B cell (primary cell): ENCODE data around the gene NRP1. TPM values are rescaled to one million over a fixed set of nuclear protein-coding genes. Genes with fewer than 3 reads are reported as not detected.

Source experiments
- ATAC-seq: fragments of 200-7000 bp; cut with Tn5 transposase; one replicate; pipeline ENCODE4 v1.10.0; 2021; ENCODE audit warnings: low read depth, mild to moderate bottlenecking, moderate number of reproducible peaks, moderate library complexity
- CTCF ChIA-PET: fragments of 350-600 bp; sonication (Branson Sonifier 250); formaldehyde crosslinking; loops from one replicate; lab custom pipeline; 2021; ENCODE audit warnings: antibody characterized with exemption, inconsistent platforms; lab: Charles Lee
- POLR2A ChIA-PET: fragments of 350-600 bp; sonication (Branson Sonifier 250); formaldehyde crosslinking; loops from one replicate; lab custom pipeline; 2021; ENCODE audit warnings: antibody characterized with exemption; lab: Charles Lee
- DNase-seq: peaks from one replicate; pipeline ENCODE4 v3.0.0; 2013
- H2AFZ ChIP-seq: 2 replicates; pipeline ENCODE4 v1.6.1; 2012; ENCODE audit warnings: mild to moderate bottlenecking, low read depth, low read length; ENCODE audit not compliant: insufficient read depth, poor library complexity, severe bottlenecking
- H3K27ac ChIP-seq, 2 donors: 1 replicate in 1 of 2; 2 replicates in 1 of 2; pipeline ENCODE4 v1.5.1; 2012 to 2013; ENCODE audit warnings: low read length in 2 of 2, mild to moderate bottlenecking in 2 of 2, moderate library complexity in 1 of 2
- H3K27me3 ChIP-seq, 4 experiments: fragments of 200-600 bp in 1 of 4; sonication (generic) in 1 of 4; replicated peaks in 1 of 4; 1 replicate in 2 of 4; 2 replicates in 2 of 4; pipeline versions ENCODE4 v1.6.1 to v1.7.0; 2013 to 2016; ENCODE audit warnings: low read length in 3 of 4, mild to moderate bottlenecking in 2 of 4, mixed read lengths in 1 of 4, moderate library complexity in 1 of 4; ENCODE audit not compliant: insufficient read depth in 4 of 4, control insufficient read depth in 3 of 4; ENCODE audit errors: control extremely low read depth in 1 of 4
- H3K36me3 ChIP-seq, 2 experiments: replicated peaks in 1 of 2; 1 replicate in 1 of 2; 2 replicates in 1 of 2; pipeline versions ENCODE4 v1.6.1 to v1.7.1; 2013; ENCODE audit warnings: low read length in 1 of 2; ENCODE audit not compliant: insufficient read depth in 2 of 2, control insufficient read depth in 1 of 2; ENCODE audit errors: control extremely low read depth in 1 of 2, extremely low read depth in 1 of 2
- H3K4me1 ChIP-seq, 2 donors: fragments of 200-600 bp in 1 of 2; sonication (generic) in 1 of 2; 1 replicate in 1 of 2; 2 replicates in 1 of 2; pipeline versions ENCODE4 v1.5.1 to v1.6.1; 2013 to 2017; ENCODE audit warnings: low read length in 2 of 2; ENCODE audit not compliant: control insufficient read depth in 2 of 2, insufficient read depth in 2 of 2
- H3K4me2 ChIP-seq: replicated peaks from 2 replicates; pipeline ENCODE3; 2012; ENCODE audit warnings: mild to moderate bottlenecking, low read depth, low read length; ENCODE audit not compliant: poor library complexity, severe bottlenecking
- H3K4me3 ChIP-seq, 5 experiments: fragments of 200-600 bp in 1 of 5; sonication (generic) in 1 of 5; 1 replicate in 3 of 5; 2 replicates in 2 of 5; pipeline versions ENCODE4 v1.5.1 to v1.7.0; 2011 to 2016; ENCODE audit warnings: low read length in 4 of 5, mild to moderate bottlenecking in 4 of 5, low read depth in 2 of 5, control low read depth in 1 of 5, moderate library complexity in 1 of 5; ENCODE audit not compliant: insufficient read depth in 1 of 5; ENCODE audit errors: control extremely low read depth in 1 of 5, extremely low read depth in 1 of 5
- H3K79me2 ChIP-seq: fragments of 200-600 bp; sonication (generic); one replicate; pipeline ENCODE4 v1.6.0; 2016; ENCODE audit warnings: low read length; ENCODE audit not compliant: control insufficient read depth, insufficient read depth
- H3K9ac ChIP-seq: fragments of 200-600 bp; sonication (generic); 2 replicates; pipeline ENCODE4 v1.6.1; 2017; ENCODE audit warnings: mild to moderate bottlenecking, low read length, moderate library complexity
- H3K9me3 ChIP-seq, 3 donors: one replicate each; pipeline versions ENCODE4 v1.6.1 to v1.7.1; 2013; ENCODE audit warnings: low read length in 2 of 3; ENCODE audit not compliant: control insufficient read depth in 2 of 3, insufficient read depth in 1 of 3; ENCODE audit errors: control extremely low read depth in 1 of 3
- H4K20me1 ChIP-seq: 2 replicates; pipeline ENCODE4 v1.6.0; 2012; ENCODE audit warnings: mild to moderate bottlenecking, low read length; ENCODE audit not compliant: insufficient read depth, control insufficient read depth, poor library complexity, severe bottlenecking
- H3K27ac Mint-ChIP-seq: one replicate; pipeline ENCODE4 v1.8.0; 2021; ENCODE audit warnings: mixed read lengths
- H3K27me3 Mint-ChIP-seq: one replicate; pipeline ENCODE4 v1.8.0; 2021; ENCODE audit warnings: mixed read lengths
- H3K4me1 Mint-ChIP-seq: one replicate; pipeline ENCODE4 v1.8.0; 2021; ENCODE audit warnings: mixed read lengths
- H3K4me3 Mint-ChIP-seq: one replicate; pipeline ENCODE4 v1.8.0; 2021; ENCODE audit warnings: mixed read lengths
- H3K9me3 Mint-ChIP-seq: one replicate; pipeline ENCODE4 v1.8.0; 2022; ENCODE audit warnings: mixed read lengths; ENCODE audit not compliant: insufficient read depth
- EZH2 ChIP-seq: IDR thresholded peaks from 2 replicates; pipeline ENCODE4 v1.6.1; 2012; ENCODE audit warnings: borderline replicate concordance, low read depth, mild to moderate bottlenecking, moderate library complexity, low read length; ENCODE audit not compliant: insufficient read depth, poor library complexity, severe bottlenecking
- whole genome bisulfite sequencing: methylation state at CpG from one replicate; pipeline ENCODE4 v1.1.5; 2013; ENCODE audit warnings: missing lambda C conversion rate; ENCODE audit not compliant: insufficient coverage; 5-methylcytosine and 5-hydroxymethylcytosine counted together
- intact Hi-C: fragments of 100-400 bp; cut with micrococcal nuclease; formaldehyde crosslinking; loops from one replicate; pipeline ENCODE4 v1.10.0; 2022
- polyA plus RNA-seq: library from polyadenylated mRNA; depleted of rRNA; stranded (reverse); fragments of >200 nt; gene quantifications from 2 replicates; pipeline ENCODE4 v1.2.3, GENCODE V29; 2012
- total RNA-seq, 2 donors: library from RNA; stranded (reverse); fragments of 120-200 nt in 1 of 2; gene quantifications; 1 replicate in 1 of 2; 2 replicates in 1 of 2; pipeline versions ENCODE4 v1.2.3 to v1.2.4, GENCODE V29; 2013 to 2022
- TF ChIP-seq, protein P1 (sequence below): fragments of 200-600 bp; IDR thresholded peaks from one replicate; pipeline ENCODE4 v1.8.0; 2022; ENCODE audit warnings: antibody characterized with exemption, mild to moderate bottlenecking

Gene NRP1
- total and polyA plus RNA-seq, 2 donors (not counting 1 experiment from before 2014, with no cell fraction given), result 0.34 TPM; not detected in 1

DNA sequence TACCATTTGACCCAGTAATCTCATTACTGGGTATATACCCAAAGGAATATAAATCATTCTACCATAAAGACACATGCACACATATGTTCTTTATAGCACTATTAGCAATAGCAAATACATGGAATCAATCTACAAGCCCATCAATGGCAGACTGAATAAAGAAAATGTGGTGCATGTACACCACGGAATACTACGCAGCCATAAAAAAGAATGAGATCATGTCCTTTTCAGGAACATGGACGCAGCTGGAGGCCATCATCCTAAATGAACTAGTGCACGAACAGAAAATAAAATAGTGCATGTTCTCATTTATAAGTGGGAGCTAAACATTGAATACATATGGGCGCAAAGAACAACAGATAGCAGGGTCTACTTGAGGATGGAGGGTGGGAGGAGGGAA lies 26.6 kb downstream of the NRP1 start:
- Histone ChIP-seq H2AFZ (no peak overlapping the region), H3K4me1 (no peaks in the 10 kb centered on the region), H3K36me3 (no peaks in the 10 kb centered on the region), H3K79me2 (no peaks in the 10 kb centered on the region), H3K9me3 (no peaks in the 10 kb centered on the region), H3K27ac (no peak overlapping the region), H3K9ac (no peak overlapping the region), H3K27me3 (no peaks in the 10 kb centered on the region), H3K4me3 (no peak overlapping the region), H3K4me2 (no peak overlapping the region), H4K20me1 (no peaks in the 10 kb centered on the region)
- H3K9me3 Mint-ChIP-seq, result peaks cover 3% of the 10 kb centered on the region
- H3K4me3 Mint-ChIP-seq, result no peak overlapping the region
- TF ChIP-seq, protein P1, sequence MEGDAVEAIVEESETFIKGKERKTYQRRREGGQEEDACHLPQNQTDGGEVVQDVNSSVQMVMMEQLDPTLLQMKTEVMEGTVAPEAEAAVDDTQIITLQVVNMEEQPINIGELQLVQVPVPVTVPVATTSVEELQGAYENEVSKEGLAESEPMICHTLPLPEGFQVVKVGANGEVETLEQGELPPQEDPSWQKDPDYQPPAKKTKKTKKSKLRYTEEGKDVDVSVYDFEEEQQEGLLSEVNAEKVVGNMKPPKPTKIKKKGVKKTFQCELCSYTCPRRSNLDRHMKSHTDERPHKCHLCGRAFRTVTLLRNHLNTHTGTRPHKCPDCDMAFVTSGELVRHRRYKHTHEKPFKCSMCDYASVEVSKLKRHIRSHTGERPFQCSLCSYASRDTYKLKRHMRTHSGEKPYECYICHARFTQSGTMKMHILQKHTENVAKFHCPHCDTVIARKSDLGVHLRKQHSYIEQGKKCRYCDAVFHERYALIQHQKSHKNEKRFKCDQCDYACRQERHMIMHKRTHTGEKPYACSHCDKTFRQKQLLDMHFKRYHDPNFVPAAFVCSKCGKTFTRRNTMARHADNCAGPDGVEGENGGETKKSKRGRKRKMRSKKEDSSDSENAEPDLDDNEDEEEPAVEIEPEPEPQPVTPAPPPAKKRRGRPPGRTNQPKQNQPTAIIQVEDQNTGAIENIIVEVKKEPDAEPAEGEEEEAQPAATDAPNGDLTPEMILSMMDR, result no peak
- no peaks in the 10 kb centered on the region for H3K27me3 Mint-ChIP-seq
- DNase-seq (no peak), ATAC-seq (no peak)
- CTCF ChIA-PET, result no interaction called here
- intact Hi-C loops, result no loop called here
- no peak overlapping the region for H3K27ac Mint-ChIP-seq
- no peaks in the 10 kb centered on the region for H3K4me1 Mint-ChIP-seq
- WGBS, result 100% methylated on average over 4 of the region's 5 CpGs
- POLR2A ChIA-PET, result no interaction called here

DNA sequence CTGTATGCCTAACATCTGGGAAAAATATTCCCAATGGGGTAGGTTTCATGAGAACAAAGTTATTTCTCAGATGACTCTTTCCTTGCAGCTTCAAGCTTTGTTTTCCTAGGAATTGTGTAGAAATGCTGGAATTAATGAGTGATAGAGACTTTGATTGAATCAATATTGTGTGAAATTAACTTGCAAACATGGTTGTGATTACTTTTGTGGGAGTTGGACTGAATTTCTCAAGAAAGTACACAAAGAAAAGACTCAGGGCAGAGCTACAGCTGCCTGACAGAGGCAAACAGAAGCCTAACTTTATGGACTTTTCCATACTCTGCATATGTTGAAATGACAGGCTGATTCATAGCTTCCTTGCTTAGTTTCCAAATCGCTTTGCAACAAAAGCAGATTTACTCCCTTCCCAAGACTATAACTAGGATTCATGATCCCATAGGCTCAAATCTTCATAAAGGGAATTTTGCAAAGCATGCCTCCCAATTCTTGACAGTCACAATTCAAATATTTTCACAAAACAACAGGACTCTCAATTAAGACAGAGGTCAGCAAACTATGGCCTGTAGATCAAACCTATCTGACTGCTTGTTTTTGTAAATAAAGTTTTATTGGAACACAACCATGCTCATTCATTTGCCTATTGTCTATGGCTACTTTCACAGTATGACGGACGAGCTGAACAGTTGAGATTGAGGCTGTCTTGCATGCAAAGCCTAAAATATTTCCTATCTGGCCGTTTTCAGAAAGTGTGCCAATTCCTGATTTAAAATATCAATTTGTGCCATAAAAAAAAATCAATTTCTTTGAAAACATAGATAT lies 27.6 kb downstream of the NRP1 start:
- CTCF ChIA-PET, result interaction anchor here (0.6 kb wide), 1 partner anchor 104 kb away, joined by 3 read pairs; no protein-coding TSS in a partner anchor
- WGBS, result 90% methylated on average over 2 of the region's 4 CpGs
- no peaks in the 10 kb centered on the region for H3K27me3 Mint-ChIP-seq

More for the DNA sequence above, 27.6 kb downstream of the NRP1 start:
- Histone ChIP-seq H3K36me3 (no peaks in the 10 kb centered on the region), H3K4me3 (no peak overlapping the region), H4K20me1 (no peaks in the 10 kb centered on the region), H3K9me3 (no peaks in the 10 kb centered on the region), H3K4me1 (no peaks in the 10 kb centered on the region), H3K27me3 (no peaks in the 10 kb centered on the region), H3K4me2 (no peak overlapping the region), H3K79me2 (no peaks in the 10 kb centered on the region), H3K27ac (no peak overlapping the region), H2AFZ (no peak overlapping the region), H3K9ac (no peak overlapping the region)
- no peaks in the 10 kb centered on the region for H3K4me1 Mint-ChIP-seq
- POLR2A ChIA-PET, result no interaction called here
- ATAC-seq, result no peak
- H3K4me3 Mint-ChIP-seq, result no peak overlapping the region
- no peak overlapping the region for H3K27ac Mint-ChIP-seq
- peaks cover 3% of the 10 kb centered on the region for H3K9me3 Mint-ChIP-seq
- TF ChIP-seq, protein P1, result no peak
- no peak for TF ChIP-seq EZH2
- intact Hi-C loops, result no loop called here
- DNase-seq, result no peak
